ENCODE results near the gene TAPT1.

GRCh38 chr4:16233569-16234177 lies 7.4 kb upstream of the TAPT1 start:
- TF ChIP-seq CTCF (conservative IDR thresholded peaks at IDR 0.05) = no peak
- TF ChIP-seq EZH2 (IDR thresholded peaks at IDR 0.05; ENCODE audit: low read depth) = no peak

Data from PC-9 (cell line).